Measurements from ENCODE around the gene KDM2A.
"Not testable (repeated sequence)": the region's sequence is repeated elsewhere in the genome, so short reads cannot be mapped to it uniquely, and the experiment has no call there.

The KDM2A gene

GRCh38 chr11:67167091-67167490 lies 48.0 kb downstream of the KDM2A start:
- DNase-seq (ENCODE audit: low read depth, low spot score): no peak

- DNase-seq (ENCODE audit: low read depth, low spot score): no peak
Observed at GRCh38 chr11:67167719-67168118, 48.7 kb downstream of the KDM2A start.

- not testable (repeated sequence) for DNase-seq (ENCODE audit: low read depth, low spot score)
Observed at GRCh38 chr11:67168911-67169310, 49.8 kb downstream of the KDM2A start.

- no peak for DNase-seq (ENCODE audit: low read depth, low spot score)
Observed at GRCh38 chr11:67174311-67174710, 55.2 kb downstream of the KDM2A start.

- DNase-seq (ENCODE audit: low read depth, low spot score): no peak
Observed at GRCh38 chr11:67177399-67178281, 58.6 kb downstream of the KDM2A start.

- no peak for DNase-seq (ENCODE audit: low read depth, low spot score)
Observed at GRCh38 chr11:67178421-67178820, 59.4 kb downstream of the KDM2A start.

GRCh38 chr11:67178878-67179277 lies 59.8 kb downstream of the KDM2A start:
- no peak for DNase-seq (ENCODE audit: low read depth, low spot score)

GRCh38 chr11:67179892-67180490 lies 60.9 kb downstream of the KDM2A start:
- DNase-seq (ENCODE audit: low read depth, low spot score): no peak

GRCh38 chr11:67194096-67194495 lies 75.0 kb downstream of the KDM2A start:
- DNase-seq (ENCODE audit: low read depth, low spot score): no peak

GRCh38 chr11:67195971-67196456 lies 77.0 kb downstream of the KDM2A start:
- no peak for DNase-seq (ENCODE audit: low read depth, low spot score)

- DNase-seq (ENCODE audit: low read depth, low spot score): no peak
Observed at GRCh38 chr11:67197606-67198005, 78.5 kb downstream of the KDM2A start.

- not testable (repeated sequence) for DNase-seq (ENCODE audit: low read depth, low spot score)
Observed at GRCh38 chr11:67198781-67199180, 79.7 kb downstream of the KDM2A start.

GRCh38 chr11:67199751-67200150 lies 80.7 kb downstream of the KDM2A start:
- DNase-seq (ENCODE audit: low read depth, low spot score): no peak

- no peak for DNase-seq (ENCODE audit: low read depth, low spot score)
Observed at GRCh38 chr11:67202028-67202427, 83.0 kb downstream of the KDM2A start.

- no peak for DNase-seq (ENCODE audit: low read depth, low spot score)
Observed at GRCh38 chr11:67204822-67205221, 85.8 kb downstream of the KDM2A start.

- DNase-seq (ENCODE audit: low read depth, low spot score): not testable (repeated sequence)
Observed at GRCh38 chr11:67209222-67209621, 90.2 kb downstream of the KDM2A start.

GRCh38 chr11:67211656-67212436 lies 92.8 kb downstream of the KDM2A start:
- DNase-seq (ENCODE audit: low read depth, low spot score): no peak

- DNase-seq (ENCODE audit: low read depth, low spot score): no peak
Observed at GRCh38 chr11:67213178-67213621, 94.1 kb downstream of the KDM2A start.

GRCh38 chr11:67227726-67228125 lies 108.7 kb downstream of the KDM2A start:
- no peak for DNase-seq (ENCODE audit: low read depth, low spot score)

- no peak for DNase-seq (ENCODE audit: low read depth, low spot score)
Observed at GRCh38 chr11:67230406-67230805, 111.3 kb downstream of the KDM2A start.

- DNase-seq (ENCODE audit: low read depth, low spot score): no peak
Observed at GRCh38 chr11:67230886-67231285, 111.8 kb downstream of the KDM2A start.

GRCh38 chr11:67233584-67234190 lies 114.6 kb downstream of the KDM2A start:
- no peak for DNase-seq (ENCODE audit: low read depth, low spot score)
